Osteoblast (primary cell): ENCODE measurements around the gene HABP2. TPM values are rescaled to one million over a fixed set of nuclear protein-coding genes. Genes with fewer than 3 reads are reported as not detected.

ENCODE experiments used
- DNase-seq: peaks from one replicate; pipeline ENCODE4 v3.0.0; 2011; ENCODE audit warnings: low spot score, mixed read lengths; ENCODE audit not compliant: insufficient read length; ENCODE audit errors: missing footprints
- H2AFZ ChIP-seq: 2 replicates; pipeline ENCODE4 v1.6.0; 2011; ENCODE audit warnings: mild to moderate bottlenecking, low read length
- H3K27ac ChIP-seq: 2 replicates; pipeline ENCODE4 v1.5.1; 2011; ENCODE audit warnings: mild to moderate bottlenecking, low read depth, low read length, moderate library complexity
- H3K27me3 ChIP-seq: 2 replicates; pipeline ENCODE4 v1.6.0; 2012; ENCODE audit warnings: mild to moderate bottlenecking, control low read depth, inconsistent platforms, low read length, moderate library complexity; ENCODE audit not compliant: insufficient read depth
- H3K36me3 ChIP-seq: 2 replicates; pipeline ENCODE4 v1.5.1; 2011; ENCODE audit warnings: mild to moderate bottlenecking, low read length, control low read depth, moderate library complexity; ENCODE audit not compliant: insufficient read depth
- H3K4me1 ChIP-seq: 2 replicates; pipeline ENCODE4 v1.5.1; 2011; ENCODE audit warnings: mild to moderate bottlenecking, low read length, control low read depth, moderate library complexity; ENCODE audit not compliant: insufficient read depth
- H3K4me2 ChIP-seq: 2 replicates; pipeline ENCODE4 v1.6.0; 2011; ENCODE audit warnings: mild to moderate bottlenecking, low read length; ENCODE audit not compliant: insufficient read depth
- H3K4me3 ChIP-seq: fragments of 200-600 bp; sonication (generic); 3 replicates; pipeline ENCODE4 v1.5.1; 2012; ENCODE audit warnings: mild to moderate bottlenecking, low read length, inconsistent platforms; ENCODE audit not compliant: insufficient read depth
- H3K79me2 ChIP-seq: 2 replicates; pipeline ENCODE4 v1.6.0; 2012; ENCODE audit warnings: mild to moderate bottlenecking, low read length, control low read depth, inconsistent platforms; ENCODE audit not compliant: insufficient read depth
- H3K9me3 ChIP-seq: 2 replicates; pipeline ENCODE4 v1.5.1; 2011; ENCODE audit warnings: low read depth, low read length, control low read depth
- H4K20me1 ChIP-seq: 2 replicates; pipeline ENCODE4 v1.6.0; 2012; ENCODE audit warnings: mild to moderate bottlenecking, low read length, control low read depth; ENCODE audit not compliant: insufficient read depth
- CTCF ChIP-seq: IDR thresholded peaks from 2 replicates; pipeline ENCODE4 v1.5.1; 2011; ENCODE audit warnings: mild to moderate bottlenecking, low read depth, low read length, moderate library complexity; ENCODE audit errors: extremely low read depth
- total RNA-seq: library from RNA; depleted of rRNA; stranded (reverse); fragments of >200 nt; gene quantifications from 2 replicates; pipeline ENCODE4 v1.2.3, GENCODE V29; 2012

The HABP2 gene
- total RNA-seq, 1 donor = not detected

GRCh38 chr10:113566888-113567287 is 14.0 kb downstream of the HABP2 start:
- Histone ChIP-seq H3K27ac (no peak overlapping the region), H3K4me2 (no peak overlapping the region), H3K79me2 (no peaks in the 10 kb centered on the region), H3K4me1 (peaks cover 4% of the 10 kb centered on the region), H3K36me3 (no peaks in the 10 kb centered on the region), H3K27me3 (no peaks in the 10 kb centered on the region), H3K9me3 (no peaks in the 10 kb centered on the region), H2AFZ (no peak overlapping the region), H3K4me3 (no peak overlapping the region), H4K20me1 (no peaks in the 10 kb centered on the region)
- no peak for TF ChIP-seq CTCF
- no peak for DNase-seq

GRCh38 chr10:113569576-113569975 is 16.7 kb downstream of the HABP2 start:
- TF ChIP-seq CTCF = no peak
- Histone ChIP-seq H2AFZ (no peak overlapping the region), H3K36me3 (no peaks in the 10 kb centered on the region), H3K27ac (no peak overlapping the region), H3K9me3 (no peaks in the 10 kb centered on the region), H3K27me3 (no peaks in the 10 kb centered on the region), H3K4me3 (no peak overlapping the region), H4K20me1 (no peaks in the 10 kb centered on the region), H3K4me2 (no peak overlapping the region), H3K4me1 (no peaks in the 10 kb centered on the region), H3K79me2 (no peaks in the 10 kb centered on the region)
- no peak for DNase-seq

GRCh38 chr10:113572520-113573290 is 19.9 kb downstream of the HABP2 start:
- Histone ChIP-seq H3K9me3 (no peaks in the 10 kb centered on the region), H3K36me3 (no peaks in the 10 kb centered on the region), H3K4me2 (no peak overlapping the region), H3K79me2 (no peaks in the 10 kb centered on the region), H3K27ac (no peak overlapping the region), H3K27me3 (no peaks in the 10 kb centered on the region), H4K20me1 (no peaks in the 10 kb centered on the region), H2AFZ (no peak overlapping the region), H3K4me1 (no peaks in the 10 kb centered on the region), H3K4me3 (no peak overlapping the region)
- DNase-seq = no peak
- no peak for TF ChIP-seq CTCF

- H3K4me3 ChIP-seq = no peak overlapping the region
- H3K27me3 ChIP-seq = no peaks in the 10 kb centered on the region
- no peak overlapping the region for H3K4me2 ChIP-seq
- no peaks in the 10 kb centered on the region for H3K9me3 ChIP-seq
- no peaks in the 10 kb centered on the region for H3K36me3 ChIP-seq
- no peak for TF ChIP-seq CTCF
- no peak overlapping the region for H3K27ac ChIP-seq
- no peaks in the 10 kb centered on the region for H4K20me1 ChIP-seq
- no peaks in the 10 kb centered on the region for H3K79me2 ChIP-seq
- no peak overlapping the region for H2AFZ ChIP-seq
- no peaks in the 10 kb centered on the region for H3K4me1 ChIP-seq
- no peak for DNase-seq
These were observed 20.5 kb downstream of the HABP2 start for GRCh38 chr10:113573368-113573767.
